GM19351 (cell line): ENCODE results near the gene C14orf132.
"Not testable (repeated sequence)": the region's sequence is repeated elsewhere in the genome, so short reads cannot be mapped to it uniquely, and the experiment has no call there.

Experiments used
- ATAC-seq: cut with Tn5 transposase; IDR thresholded peaks from one replicate; pipeline ENCODE4 v1.9.1; 2021; ENCODE audit warnings: mild to moderate bottlenecking, moderate library complexity; ENCODE audit not compliant: unreplicated experiment

The C14orf132 gene

DNA sequence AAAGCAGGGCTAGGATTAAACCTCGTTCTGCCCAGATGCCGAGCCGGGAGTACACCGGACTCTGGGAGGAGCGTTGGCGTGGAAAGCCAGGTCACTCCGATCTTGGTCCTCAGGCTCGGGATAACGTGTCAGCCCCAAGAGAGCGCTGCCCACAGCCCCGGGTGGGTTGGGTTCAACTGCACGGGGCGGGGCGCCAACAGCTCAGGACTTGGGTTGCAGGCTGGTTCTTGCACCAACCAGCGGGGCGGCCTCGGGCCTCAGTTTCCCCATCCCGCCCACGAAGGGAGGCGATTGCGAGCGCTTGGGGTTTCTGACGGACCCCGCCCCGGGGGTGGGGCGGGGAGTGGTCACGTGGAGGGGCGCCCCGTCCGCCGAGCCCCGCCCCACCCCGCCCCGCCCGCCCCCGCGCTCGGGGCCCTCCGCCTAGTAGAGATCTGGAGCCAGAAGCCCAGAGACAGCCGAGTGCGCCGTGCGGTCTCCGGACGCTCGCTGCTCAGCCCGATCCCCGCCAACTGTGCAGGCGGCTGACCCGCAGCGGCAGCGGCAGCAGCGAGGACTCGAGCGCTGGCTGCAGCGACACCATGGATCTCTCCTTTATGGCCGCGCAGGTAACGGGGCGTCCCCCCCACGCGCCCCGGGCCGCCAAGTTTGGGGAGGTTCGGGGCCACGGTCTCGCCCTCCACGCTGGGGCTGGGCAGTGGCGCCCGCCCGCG lies at the start of gene C14orf132:
Gene C14orf132 (plus strand): TSS at position 443 of the 713 bp plus-strand sequence. CDS start 139 bp downstream, at position 582.
- peak; percentile 72 for ATAC-seq

DNA sequence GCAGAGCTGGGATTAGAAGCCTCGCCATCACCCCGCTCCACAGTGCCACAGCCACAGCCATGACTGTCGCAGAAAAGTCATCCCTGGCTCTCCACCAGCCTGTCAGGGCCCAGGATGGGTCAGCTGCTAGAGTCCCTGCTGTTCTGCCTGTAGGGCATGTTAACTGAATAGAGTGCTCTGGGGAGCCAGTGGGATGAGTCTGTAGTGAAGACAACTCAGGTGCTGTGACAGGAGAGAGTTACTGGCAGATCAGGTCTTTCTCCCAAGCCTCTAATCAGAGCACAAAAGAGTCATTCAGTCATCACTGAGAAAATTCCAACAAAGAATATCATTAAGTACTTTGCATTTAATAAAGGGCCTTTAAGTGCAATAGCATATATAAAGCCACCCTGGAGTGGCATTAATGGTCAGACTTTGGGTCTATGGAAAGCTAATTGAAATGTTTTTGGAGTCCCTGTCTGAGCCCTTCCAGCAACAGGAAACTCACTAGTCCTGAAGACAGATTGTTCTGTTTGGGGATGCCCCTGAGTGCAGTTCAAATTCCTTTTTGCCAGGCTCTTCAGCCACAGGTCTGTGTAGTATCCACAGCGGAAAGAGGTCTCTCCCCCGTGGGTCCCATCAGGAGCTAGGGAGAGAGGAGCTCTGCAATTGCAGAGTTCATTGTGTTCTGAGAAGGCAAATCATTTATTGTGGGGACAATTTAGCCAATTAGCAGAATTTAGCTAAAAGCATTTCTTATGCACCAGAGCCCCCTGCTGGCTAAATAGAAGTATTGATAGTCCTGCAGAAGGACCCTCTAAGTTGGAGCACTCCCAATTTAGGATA lies 45.2 kb upstream of the C14orf132 start:
- no peak for ATAC-seq

DNA sequence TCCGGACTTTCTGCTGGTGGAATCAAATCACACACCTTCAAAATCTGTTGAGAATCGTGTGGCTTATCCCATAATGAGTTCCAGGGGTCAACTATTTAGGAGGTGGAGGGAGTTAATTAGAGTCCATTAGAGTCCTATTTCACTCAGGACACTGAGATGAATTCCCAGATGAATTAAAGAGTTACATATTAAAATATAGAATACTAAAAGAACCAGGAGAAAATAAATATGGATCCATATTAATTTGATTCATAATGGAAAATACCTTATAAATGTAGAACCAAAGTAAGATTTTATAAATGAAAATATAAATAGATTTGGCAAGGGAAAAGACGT lies 44.6 kb upstream of the C14orf132 start:
- ATAC-seq = no peak

DNA sequence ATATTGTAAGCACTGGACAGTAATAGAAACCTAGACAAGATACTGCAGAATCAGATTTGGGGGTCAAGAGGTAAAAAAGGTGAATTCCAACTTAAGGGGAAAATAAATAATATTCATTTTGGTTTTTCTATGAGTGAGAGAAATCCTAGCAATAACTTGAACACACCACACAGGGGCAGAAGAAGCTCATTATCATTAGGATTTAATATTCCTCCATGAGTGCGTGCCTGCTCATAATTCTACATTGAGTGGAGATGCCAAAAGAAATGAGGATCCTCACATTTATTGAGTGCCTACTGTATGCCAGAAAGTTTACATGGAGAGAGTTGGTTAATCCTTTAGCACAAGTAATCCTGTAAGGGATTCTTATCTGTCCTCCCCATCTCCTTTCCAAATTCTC lies 40.5 kb upstream of the C14orf132 start:
- ATAC-seq = no peak

DNA sequence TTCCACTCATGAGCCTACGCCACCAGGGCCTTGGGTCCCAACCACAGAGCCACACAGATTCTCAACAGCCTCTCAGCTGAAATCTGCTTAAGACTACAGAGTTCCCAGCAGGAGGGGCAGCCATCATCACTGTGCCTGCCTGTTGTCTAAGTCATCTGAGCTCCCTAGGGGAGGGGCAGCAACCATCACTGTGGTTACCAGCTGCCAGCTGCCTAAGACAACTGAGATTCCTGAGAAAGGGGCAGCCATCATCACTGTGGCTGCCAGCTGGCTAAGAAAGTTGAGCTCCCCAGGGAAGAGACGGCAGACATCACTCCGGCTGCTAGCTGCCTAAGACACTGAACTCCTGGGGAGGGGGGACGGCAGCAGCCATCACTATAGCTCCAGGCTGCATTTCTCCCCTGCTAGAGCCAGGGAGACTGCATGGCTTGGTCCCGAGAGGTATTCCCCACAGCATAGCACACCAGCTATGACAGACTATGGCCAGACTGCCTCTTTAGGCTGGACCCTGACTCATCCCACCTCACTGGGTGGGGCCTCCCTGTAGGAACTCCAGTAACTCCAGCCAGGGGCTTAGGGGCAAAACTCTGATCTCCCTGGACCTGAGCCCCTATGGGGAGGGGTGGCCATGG lies 37.2 kb upstream of the C14orf132 start:
- ATAC-seq = no peak

DNA sequence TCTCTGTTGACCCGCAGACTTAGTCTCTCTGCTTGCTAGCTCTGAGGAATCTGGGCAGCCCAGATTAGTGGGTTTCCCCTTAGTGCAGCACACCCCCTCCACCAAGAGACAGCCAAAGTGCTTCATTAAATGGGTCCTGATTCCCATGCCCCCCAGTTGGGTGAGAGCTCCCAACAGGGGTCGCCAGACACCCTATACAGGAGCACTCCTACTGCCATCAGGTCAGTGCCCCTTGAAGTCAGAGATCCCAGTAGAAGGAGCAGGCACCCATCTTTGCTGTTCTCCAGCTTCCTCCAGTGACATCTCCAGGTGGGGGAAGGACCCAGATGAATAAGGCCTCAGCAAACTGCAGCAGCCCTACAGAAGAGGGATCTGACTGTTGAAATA lies 36.7 kb upstream of the C14orf132 start:
- ATAC-seq = no peak

DNA sequence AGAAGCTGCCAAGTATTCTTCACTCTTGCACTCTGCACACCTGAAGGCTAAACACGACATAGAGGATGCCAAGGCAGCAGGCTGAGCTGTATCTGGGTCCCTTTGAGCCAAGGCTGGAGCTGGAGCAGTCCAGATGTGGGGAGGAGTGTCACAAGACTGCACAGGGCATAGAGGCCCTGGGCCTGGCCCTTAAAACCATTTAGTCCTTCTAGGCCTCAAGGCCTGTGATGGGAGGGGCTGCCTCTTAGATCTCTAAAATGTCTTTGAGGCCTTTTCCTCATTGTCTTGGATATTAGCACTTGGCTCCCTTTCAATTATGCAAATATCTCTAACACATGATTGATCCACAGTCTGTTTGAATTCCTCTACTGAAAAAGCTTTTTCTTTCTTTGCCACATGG lies 28.0 kb upstream of the C14orf132 start:
- ATAC-seq = no peak

DNA sequence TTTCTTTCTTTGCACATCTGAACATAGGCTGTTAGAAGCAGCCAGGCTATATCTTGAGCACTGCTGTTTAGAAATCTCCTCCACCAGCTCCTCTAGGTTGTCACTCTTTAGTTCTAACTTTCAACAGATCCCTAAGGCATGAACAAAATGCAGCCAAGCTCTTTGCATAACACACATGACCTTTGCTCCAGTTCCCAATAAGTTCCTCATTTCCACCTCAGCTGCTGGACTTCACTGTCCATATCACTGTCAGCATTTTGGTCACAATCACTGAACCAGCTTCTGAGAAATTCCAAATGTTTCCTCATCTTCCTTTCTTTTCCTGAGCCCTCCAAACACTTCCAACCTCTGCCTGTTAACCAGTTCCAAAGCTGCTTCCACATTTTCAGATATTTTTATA lies 27.6 kb upstream of the C14orf132 start:
- ATAC-seq = no peak

DNA sequence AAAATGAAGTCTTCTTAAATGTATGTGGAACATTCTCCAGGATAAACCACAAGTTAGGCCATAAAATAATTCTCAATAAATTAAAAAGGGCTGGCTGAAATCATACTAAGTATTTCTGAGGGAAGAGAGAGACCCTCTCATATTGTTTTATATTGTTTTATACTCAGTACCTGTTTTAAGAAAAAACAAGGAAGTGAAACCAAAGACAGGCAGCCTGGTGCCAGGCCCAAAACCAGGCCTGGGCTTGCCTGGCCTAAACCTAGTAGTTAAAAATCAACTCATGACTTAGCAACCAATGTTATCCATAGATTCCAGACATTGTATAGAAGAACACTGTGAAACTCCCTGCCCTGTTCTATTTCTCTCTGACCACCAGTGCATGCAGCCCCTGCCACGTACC lies 26.4 kb upstream of the C14orf132 start:
- not testable (repeated sequence) for ATAC-seq

DNA sequence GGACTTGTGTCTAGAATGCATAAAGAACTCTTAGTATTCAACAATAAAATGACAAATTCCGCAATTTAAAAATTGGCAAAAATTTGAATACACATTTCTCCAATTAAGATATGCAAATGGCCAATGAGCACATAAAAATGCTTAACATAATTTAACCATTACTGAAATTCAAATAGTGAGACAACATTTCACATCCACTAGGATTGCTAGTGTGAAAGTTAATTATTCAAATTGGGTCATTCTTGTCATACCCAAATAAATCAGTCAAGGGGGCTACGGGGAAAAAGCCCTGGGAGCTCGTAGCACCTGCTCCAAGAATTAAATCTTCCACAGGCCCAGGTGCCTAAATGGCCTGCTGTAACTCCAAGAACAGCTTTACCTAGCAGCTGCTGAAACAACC lies 25.0 kb upstream of the C14orf132 start:
- ATAC-seq = no peak

DNA sequence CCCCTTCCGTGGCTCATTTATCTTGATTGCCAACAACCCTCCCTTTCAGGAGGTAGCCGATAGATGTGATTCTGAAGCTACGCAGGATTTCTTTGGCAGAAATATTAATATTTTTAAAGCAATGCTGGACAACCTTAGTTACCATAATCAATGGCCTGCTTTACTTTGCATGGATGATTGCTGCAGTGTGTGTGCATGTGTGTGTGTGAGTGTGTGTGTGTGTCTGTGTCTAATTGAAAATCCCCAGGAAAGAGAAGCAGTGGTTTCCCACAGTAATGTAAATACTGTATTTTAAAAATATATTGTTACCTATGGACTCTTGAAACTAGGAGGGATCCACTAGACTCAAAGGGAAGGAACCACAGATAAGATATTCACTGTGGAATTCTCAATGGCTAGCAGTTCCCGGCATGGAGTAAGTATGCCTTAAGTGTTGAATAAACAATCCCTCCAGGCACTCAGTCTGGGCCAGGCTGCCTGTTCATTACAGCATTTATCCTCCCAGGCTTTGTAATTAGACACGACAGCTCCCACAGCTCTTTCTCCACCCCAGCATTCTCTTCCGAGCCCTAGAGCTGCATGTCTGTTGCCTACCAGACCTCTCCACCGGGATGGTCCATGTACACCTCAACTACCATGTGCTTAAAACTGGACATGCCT lies 22.5 kb upstream of the C14orf132 start:
- ATAC-seq = no peak

DNA sequence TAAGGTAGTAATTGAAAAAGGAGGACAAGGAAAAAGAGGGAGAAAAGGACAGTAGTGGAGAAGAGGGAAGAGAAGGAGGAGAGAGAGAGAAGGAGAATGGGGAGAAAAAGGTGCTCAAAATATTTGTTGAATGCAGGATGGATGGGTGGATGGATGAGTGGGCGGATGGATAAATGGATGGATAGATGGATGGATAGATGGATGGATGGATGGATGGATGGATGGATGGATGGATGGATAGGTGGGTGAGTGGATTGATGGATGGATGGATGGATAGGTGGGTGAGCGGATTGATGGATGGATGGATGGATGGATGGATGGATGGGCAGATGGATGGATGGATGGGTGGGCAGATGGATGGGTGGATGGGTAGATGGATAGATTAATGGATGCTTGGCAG lies 21.3 kb upstream of the C14orf132 start:
- no peak for ATAC-seq

DNA sequence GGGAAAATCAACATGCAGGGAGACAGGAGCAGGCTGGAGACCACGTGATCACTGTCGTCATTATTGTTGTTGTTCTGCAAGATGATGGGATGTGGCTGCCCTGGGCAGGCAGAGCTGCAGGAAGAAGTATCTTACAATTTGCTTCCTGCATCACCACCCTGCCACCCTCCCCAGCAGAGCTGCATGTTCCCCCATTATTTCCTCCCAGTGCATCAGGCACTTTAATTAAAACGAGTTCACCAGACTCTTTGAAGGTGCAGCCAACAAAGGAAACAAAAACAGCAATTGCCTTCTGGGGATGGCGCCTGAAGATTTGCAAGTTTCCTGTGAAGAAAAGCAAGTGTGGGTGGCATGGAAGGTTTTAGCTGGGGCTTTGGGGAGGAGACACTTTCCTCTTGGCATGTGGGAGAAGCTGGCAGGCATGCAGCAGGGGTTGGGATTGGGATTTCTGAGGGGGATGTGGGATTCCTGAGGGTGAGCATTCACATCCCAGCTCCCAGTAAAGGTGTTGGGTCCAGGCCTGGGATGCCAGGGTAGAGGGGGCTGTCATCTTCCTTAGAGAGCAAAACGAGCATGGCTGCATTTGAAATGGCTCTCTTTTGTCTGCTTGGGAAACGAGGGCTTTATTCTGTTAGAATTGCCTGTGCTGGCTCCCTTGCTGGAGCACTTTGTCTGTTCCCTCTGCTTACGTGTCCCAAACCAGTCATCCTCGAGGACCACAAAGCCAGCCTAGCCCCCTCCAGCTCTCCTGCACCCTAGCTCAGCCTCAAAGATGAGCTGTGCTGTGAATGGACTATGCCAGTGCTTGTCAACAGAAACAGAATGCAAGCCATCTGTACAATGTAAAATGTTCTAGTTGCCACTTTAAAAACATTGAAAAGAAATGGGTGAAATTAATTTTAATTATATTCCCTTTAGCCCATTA lies 11.5 kb upstream of the C14orf132 start:
- no peak for ATAC-seq

DNA sequence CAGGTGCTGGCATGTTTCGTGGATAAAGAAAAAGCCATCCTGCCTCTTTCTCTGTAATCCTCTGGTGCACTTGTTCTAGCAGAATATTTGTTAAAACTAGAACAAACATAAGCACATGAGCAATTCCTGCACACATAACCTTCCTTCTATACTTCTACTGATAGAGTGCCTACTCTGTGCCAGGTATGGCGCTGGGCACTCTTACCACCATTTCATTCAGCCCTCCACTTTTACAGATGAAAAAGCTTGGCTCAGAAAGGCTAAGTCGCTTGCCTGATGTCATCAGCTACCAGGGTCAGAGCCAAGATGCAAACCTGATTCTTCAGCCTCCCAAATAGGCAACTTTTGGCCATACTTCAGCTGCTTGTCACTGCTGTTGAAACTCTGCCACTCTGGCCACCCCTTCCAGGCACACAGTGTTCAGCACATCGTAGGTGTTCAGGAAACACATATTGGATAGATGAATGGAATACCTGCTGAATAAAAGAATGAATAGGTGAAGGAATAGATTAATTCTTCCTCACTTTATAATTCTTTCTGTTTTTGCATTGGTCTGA lies 10.0 kb upstream of the C14orf132 start:
- ATAC-seq = no peak

DNA sequence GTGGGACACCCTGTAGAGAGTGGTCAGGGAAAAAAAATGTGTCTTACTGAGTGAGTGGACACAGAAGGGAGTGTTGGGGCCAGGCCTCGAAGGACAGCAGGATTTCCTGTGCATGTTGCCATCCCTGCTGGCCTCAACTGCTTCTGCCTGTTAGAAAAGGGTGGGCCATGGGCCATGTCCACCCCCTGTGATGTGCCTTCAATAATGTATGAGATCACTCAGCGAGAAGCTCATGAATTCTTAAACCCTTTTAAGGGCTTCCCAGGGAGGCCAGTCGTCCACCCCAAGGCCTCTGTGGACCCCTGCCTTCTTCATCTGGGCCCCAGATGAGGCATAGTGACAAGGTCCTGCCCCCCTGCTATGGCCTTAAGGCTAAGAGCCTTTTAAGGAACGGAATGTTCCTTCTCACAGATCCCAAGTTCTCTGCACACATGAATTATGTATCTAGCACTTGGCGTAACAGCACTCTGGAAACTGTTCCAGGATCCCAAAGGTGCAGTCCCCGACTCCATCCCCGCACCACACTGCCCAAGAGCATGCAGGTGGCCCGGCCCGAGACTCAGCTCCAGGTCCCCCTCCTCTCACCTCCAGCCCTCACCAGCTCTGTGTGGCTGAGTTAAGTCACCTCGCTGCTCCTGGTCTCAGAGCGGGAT lies 8.9 kb upstream of the C14orf132 start:
- ATAC-seq = no peak

DNA sequence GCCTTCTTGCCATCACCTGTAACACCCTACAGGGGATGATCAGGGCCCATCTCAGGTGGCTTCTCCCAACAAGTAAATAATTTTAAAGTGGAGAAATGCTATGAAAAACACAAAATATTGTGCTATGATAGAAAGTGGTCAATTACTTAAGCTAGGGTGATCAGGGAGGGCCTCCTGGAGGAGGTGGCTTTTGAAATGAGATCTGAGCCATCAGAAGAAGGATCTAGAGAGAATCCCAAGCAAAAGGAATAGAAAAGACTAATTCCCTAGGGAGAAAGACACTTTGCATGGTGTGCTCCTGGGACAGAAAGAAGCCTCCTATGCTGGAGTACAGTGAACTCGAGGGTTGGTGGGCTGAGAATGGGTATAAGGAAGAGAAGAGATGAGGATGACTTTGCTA lies 7.5 kb upstream of the C14orf132 start:
- no peak for ATAC-seq

DNA sequence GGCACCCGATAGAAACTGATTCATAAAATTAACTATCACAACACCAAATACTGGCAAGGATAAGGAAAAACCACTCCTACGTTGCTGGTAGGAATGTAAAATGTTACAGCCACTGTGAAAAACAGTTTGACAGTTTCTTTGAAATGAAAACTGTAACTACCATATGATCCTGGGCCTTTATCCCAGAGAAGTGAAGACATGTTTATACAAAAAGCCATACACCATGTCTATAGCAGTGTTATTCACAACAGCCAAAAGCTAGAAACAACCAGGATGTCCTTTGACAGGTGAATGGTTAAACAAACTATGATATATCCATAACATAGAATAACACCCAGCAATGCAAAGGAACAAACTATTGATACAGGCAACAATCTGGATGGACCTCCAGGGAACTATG lies 3.7 kb upstream of the C14orf132 start:
- ATAC-seq = no peak

DNA sequence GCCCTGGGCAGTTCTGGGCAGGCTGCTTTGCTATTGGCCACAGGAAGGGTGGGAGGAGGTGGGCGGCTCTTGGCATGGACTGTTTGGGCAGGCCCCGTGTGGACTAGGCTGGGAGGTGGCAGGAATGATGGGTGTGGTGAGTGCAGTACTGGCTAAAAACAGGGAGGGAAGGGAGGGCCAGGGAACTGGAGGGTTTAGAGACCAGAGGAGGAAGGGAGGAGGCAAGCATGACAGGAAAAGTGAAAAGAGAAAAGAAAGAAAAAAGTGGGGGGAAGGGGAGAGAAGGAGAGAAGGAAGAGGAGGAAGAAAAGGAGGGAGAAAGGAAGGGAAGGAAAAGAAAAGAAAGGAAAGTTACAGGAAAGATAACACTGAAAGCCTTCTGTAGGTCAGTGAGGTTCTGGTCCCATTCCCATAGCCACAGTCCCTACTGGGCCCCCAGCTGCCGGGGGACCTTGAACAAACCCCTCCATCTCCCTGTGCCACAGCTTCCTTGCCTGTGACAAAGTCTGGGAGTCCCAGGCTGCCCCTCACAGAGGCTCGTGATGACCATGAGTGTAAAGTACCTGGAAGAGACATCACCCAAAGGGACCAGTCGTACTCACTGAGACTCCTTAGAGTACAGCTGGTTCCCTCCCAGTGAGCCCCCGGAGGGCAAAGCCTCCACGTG lies 1.1 kb upstream of the C14orf132 start:
- no peak for ATAC-seq

DNA sequence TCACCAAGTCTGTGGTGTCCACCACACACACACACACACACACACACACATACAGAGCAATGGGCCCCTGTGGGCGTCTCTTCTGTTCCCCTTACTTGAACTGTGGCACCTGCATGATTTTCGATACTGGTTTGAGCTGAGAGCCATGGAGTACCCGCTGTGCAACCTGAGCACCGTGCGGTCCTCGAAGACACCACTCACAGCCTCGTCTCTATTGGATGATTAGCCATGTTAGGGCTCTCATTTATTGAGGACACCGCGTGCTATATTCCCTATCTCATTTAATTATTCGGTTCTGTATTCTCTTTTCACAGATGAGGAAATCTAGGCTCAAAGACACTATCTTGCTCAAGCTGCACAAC lies 623 bp upstream of the C14orf132 start:
- ATAC-seq = peak; percentile 13
